SU-DHL-6 (cell line): Measurements from ENCODE around the gene PLXND1.
"Not testable (repeated sequence)": the region's sequence is repeated elsewhere in the genome, so short reads cannot be mapped to it uniquely, and the experiment has no call there.

Source experiments
- H2AFZ ChIP-seq: fragments of 200-600 bp; sonication (generic); 2 replicates; pipeline ENCODE4 v1.6.1; 2014; ENCODE audit warnings: low read depth, mild to moderate bottlenecking, moderate library complexity, mixed read lengths, antibody characterized with exemption, low read length; ENCODE audit not compliant: severe bottlenecking
- H3F3A ChIP-seq: fragments of 200-600 bp; shearing (Covaris generic); 2 replicates; pipeline ENCODE4 v1.6.0; 2016; ENCODE audit warnings: antibody characterized with exemption, mild to moderate bottlenecking; ENCODE audit not compliant: insufficient read depth
- H3K27ac ChIP-seq: fragments of 200-600 bp; sonication (generic); 2 replicates; pipeline ENCODE4 v1.5.1; 2016; ENCODE audit warnings: low read depth, mild to moderate bottlenecking, low read length, moderate library complexity, mixed read lengths
- H3K27me3 ChIP-seq: fragments of 200-600 bp; sonication (generic), shearing (Covaris generic); 2 replicates; pipeline ENCODE4 v1.6.0; 2014; ENCODE audit warnings: mild to moderate bottlenecking, low read length
- H3K36me3 ChIP-seq: fragments of 200-600 bp; sonication (generic); 2 replicates; pipeline ENCODE4 v1.6.1; 2014; ENCODE audit warnings: mild to moderate bottlenecking, low read length, mixed read lengths
- H3K4me2 ChIP-seq: fragments of 300-600, 200-600 bp; shearing (Covaris generic), sonication (generic); 2 replicates; pipeline ENCODE4 v1.6.0; 2014; ENCODE audit warnings: low read length, low read depth, mild to moderate bottlenecking; ENCODE audit not compliant: poor library complexity, severe bottlenecking
- H3K4me3 ChIP-seq: fragments of 200-600 bp; sonication (generic); 2 replicates; pipeline ENCODE4 v1.5.1; 2014; ENCODE audit warnings: antibody characterized with exemption, low read length, mild to moderate bottlenecking, mixed read lengths; ENCODE audit not compliant: insufficient read depth, poor library complexity, severe bottlenecking
- H3K79me2 ChIP-seq: fragments of 200-600 bp; sonication (generic); 2 replicates; pipeline ENCODE4 v1.6.1; 2014; ENCODE audit warnings: mild to moderate bottlenecking, low read length, moderate library complexity; ENCODE audit not compliant: insufficient read depth
- H3K9ac ChIP-seq: fragments of 200-600 bp; sonication (generic); 2 replicates; pipeline ENCODE4 v1.7.0; 2014; ENCODE audit warnings: mild to moderate bottlenecking, low read length
- H3K9me2 ChIP-seq: fragments of 200-600 bp; sonication (generic); replicated peaks from 2 replicates; pipeline ENCODE4 v1.6.1; 2014; ENCODE audit warnings: low read length; ENCODE audit not compliant: insufficient read depth
- H3K9me3 ChIP-seq: fragments of 200-600 bp; sonication (generic); 2 replicates; pipeline ENCODE4 v1.6.1; 2014; ENCODE audit warnings: low read length, mixed read lengths; ENCODE audit not compliant: insufficient read depth
- H4K20me1 ChIP-seq: fragments of 200-600 bp; sonication (generic); 2 replicates; pipeline ENCODE4 v1.6.1; 2014; ENCODE audit warnings: low read depth, mild to moderate bottlenecking, antibody characterized with exemption, low read length, moderate library complexity, mixed read lengths
- EZH2phosphoT487 ChIP-seq: fragments of 200-600 bp; sonication (generic), shearing (Covaris generic); conservative IDR thresholded peaks from 2 replicates; pipeline ENCODE4 v1.6.1; 2018; ENCODE audit warnings: mild to moderate bottlenecking, antibody characterized with exemption, low read length, moderate library complexity, mixed read lengths
- TF ChIP-seq, protein P1 (sequence below): fragments of 200-600 bp; sonication (generic); IDR thresholded peaks from one replicate; pipeline ENCODE4 v1.5.1; 2017; ENCODE audit warnings: antibody characterized with exemption, mild to moderate bottlenecking, low read length, moderate library complexity; ENCODE audit not compliant: insufficient read depth, poor library complexity, severe bottlenecking

The PLXND1 gene

DNA sequence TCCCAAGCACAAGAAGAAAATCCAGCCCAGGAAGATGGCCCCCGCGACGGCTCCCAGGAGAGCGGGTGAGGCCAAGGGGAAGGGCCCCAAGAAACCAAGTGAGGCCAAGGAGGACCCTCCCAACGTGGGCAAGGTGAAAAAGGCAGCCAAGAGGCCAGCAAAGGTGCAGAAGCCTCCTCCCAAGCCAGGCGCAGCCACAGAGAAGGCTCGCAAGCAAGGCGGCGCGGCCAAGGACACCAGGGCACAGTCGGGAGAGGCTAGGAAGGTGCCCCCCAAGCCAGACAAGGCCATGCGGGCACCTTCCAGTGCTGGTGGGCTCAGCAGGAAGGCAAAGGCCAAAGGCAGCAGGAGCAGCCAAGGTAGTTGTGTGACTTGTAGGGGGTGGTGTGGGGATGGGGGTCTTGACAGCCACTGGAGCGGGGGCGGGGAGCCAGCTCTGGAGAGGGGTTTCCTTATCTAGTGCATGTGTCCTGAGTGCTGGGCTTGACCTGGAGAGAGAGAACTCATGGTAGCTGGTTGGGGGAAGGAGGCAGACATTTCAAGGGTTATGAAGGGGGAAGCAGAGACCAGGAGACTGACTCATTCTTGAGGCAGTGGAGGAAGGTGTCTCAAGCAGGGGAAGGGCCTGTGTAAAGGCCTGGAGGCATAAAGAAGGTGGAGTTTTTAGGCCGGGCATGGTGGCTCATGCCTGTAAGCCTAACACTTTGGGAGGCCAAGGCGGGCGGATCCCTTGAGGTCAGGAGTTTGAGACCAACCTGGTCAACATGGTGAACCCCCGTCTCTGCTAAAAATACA lies 57.3 kb downstream of the PLXND1 start:
- H3K27me3 ChIP-seq: no peaks in the 10 kb centered on the region
- no peaks in the 10 kb centered on the region for H3K79me2 ChIP-seq
- H3K4me3 ChIP-seq: no peak overlapping the region
- TF ChIP-seq, protein P1, sequence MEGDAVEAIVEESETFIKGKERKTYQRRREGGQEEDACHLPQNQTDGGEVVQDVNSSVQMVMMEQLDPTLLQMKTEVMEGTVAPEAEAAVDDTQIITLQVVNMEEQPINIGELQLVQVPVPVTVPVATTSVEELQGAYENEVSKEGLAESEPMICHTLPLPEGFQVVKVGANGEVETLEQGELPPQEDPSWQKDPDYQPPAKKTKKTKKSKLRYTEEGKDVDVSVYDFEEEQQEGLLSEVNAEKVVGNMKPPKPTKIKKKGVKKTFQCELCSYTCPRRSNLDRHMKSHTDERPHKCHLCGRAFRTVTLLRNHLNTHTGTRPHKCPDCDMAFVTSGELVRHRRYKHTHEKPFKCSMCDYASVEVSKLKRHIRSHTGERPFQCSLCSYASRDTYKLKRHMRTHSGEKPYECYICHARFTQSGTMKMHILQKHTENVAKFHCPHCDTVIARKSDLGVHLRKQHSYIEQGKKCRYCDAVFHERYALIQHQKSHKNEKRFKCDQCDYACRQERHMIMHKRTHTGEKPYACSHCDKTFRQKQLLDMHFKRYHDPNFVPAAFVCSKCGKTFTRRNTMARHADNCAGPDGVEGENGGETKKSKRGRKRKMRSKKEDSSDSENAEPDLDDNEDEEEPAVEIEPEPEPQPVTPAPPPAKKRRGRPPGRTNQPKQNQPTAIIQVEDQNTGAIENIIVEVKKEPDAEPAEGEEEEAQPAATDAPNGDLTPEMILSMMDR: no peak
- TF ChIP-seq EZH2phosphoT487: no peak
- no peak overlapping the region for H3K9ac ChIP-seq
- no peaks in the 10 kb centered on the region for H3K36me3 ChIP-seq
- no peaks in the 10 kb centered on the region for H3K9me3 ChIP-seq
- no peaks in the 10 kb centered on the region for H3K9me2 ChIP-seq
- no peak overlapping the region for H3K4me2 ChIP-seq
- H3F3A ChIP-seq: no peaks in the 10 kb centered on the region
- no peak overlapping the region for H2AFZ ChIP-seq
- no peak overlapping the region for H3K27ac ChIP-seq
- H4K20me1 ChIP-seq: no peaks in the 10 kb centered on the region

- no peak overlapping the region for H3K4me3 ChIP-seq
- TF ChIP-seq, protein P1: no peak
- TF ChIP-seq EZH2phosphoT487: no peak
- no peaks in the 10 kb centered on the region for H3K27me3 ChIP-seq
- no peak overlapping the region for H3K9ac ChIP-seq
- no peak overlapping the region for H3K27ac ChIP-seq
- H3K9me3 ChIP-seq: no peaks in the 10 kb centered on the region
- H2AFZ ChIP-seq: no peak overlapping the region
- no peaks in the 10 kb centered on the region for H3K36me3 ChIP-seq
- H3K4me2 ChIP-seq: no peak overlapping the region
- H4K20me1 ChIP-seq: no peaks in the 10 kb centered on the region
- no peaks in the 10 kb centered on the region for H3K79me2 ChIP-seq
- H3F3A ChIP-seq: no peaks in the 10 kb centered on the region
- H3K9me2 ChIP-seq: no peaks in the 10 kb centered on the region
Measured at GRCh38 chr3:129548104-129548965, 58.1 kb downstream of the PLXND1 start.

DNA sequence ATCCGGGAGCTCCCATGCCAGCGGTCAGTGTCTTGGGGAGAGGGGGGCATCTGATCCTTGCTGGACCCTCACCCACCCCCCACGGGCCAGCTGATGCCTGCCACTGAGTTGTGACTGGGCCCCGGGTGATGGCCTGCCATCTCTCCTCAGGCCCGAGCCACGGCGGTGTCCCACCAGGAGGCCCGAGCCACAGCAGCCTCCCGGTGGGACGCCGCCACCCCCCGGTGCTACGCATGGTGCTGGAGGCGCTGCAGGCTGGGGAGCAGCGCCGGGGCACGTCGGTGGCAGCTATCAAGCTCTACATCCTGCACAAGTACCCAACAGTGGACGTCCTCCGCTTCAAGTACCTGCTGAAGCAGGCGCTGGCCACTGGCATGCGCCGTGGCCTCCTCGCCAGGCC lies 59.2 kb downstream of the PLXND1 start:
- Histone ChIP-seq H3K36me3 (no peaks in the 10 kb centered on the region), H3F3A (no peaks in the 10 kb centered on the region), H3K9me2 (no peaks in the 10 kb centered on the region), H3K27ac (no peak overlapping the region), H3K27me3 (no peaks in the 10 kb centered on the region), H3K9me3 (no peaks in the 10 kb centered on the region), H3K4me3 (no peak overlapping the region), H3K79me2 (no peaks in the 10 kb centered on the region), H3K9ac (no peak overlapping the region), H3K4me2 (no peak overlapping the region), H2AFZ (no peak overlapping the region), H4K20me1 (no peaks in the 10 kb centered on the region)
- TF ChIP-seq EZH2phosphoT487: no peak
- TF ChIP-seq, protein P1: no peak

DNA sequence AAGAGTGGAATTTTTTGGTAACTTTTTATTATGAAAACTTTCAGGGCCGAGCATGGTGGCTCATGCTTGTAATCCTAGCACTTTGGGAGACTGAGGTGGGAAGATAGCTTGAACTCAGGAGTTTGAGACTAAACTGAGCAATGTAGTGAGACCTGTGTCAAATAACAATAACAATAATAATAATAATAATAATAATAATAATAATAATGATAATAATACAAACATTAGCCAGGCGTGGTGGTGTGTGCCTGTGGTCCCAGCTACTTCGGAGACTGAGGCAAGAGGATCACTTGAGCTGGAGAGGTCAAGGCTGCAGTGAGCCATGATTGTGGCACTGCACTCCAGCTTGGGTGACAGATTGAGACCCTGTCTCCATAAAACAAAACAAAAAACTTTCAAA lies 60.5 kb downstream of the PLXND1 start:
- not testable (repeated sequence) for H3K27me3 ChIP-seq, H3K4me3 ChIP-seq

More for the DNA sequence above, 60.5 kb downstream of the PLXND1 start:
- H3K9me2 ChIP-seq, H3K9me3 ChIP-seq, H3K36me3 ChIP-seq, H4K20me1 ChIP-seq, H3K79me2 ChIP-seq, H3K27ac ChIP-seq, H3F3A ChIP-seq, H3K9ac ChIP-seq, H2AFZ ChIP-seq, H3K4me2 ChIP-seq: not testable (repeated sequence)
